ENCODE measurements around the gene KIF13A. TPM values are rescaled to one million over a fixed set of nuclear protein-coding genes. Genes with fewer than 3 reads are reported as not detected.
A peak's percentile ranks its signal among the peaks of the same experiment; 100 is the strongest.

Gene KIF13A
- total and polyA plus RNA-seq, 9 of the 15 experiments (the other 6 are each of a cell fraction or from before 2014, with no cell fraction given): 3.6 to 44.3 (median 29.7) TPM

DNA sequence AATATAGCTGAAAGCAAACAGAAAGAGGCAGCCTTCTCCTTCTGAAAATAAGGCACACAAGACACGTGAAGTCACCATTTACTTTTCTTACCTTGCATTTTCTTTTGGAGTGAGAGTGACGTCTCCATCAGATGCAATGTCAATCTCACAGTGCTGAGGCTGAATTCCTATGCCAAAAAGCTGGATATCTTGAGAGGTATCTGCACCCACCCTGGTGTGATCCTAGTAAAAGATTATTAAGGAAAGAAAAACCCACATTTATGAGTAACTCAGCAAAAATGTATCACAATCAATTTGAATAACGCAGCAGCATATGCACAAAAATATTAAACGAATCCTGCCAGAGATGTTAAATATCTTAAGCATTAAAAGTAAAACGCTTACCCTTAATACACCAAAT, 159.3 kb downstream of the KIF13A start:
- WGBS (ENCODE audit: insufficient coverage, low coverage, missing lambda C conversion rate): 86% methylated on average over 5 of the region's 5 CpGs
- no TSS peak for BruUV-seq (replicated peaks)
- Histone ChIP-seq H3K4me2 (ENCODE audit: insufficient read depth, low read length) (no peak overlapping the region), H3K36me3 (ENCODE audit: control insufficient read depth, insufficient read depth, low read length) (peaks cover 71% of the 10 kb centered on the region), H3K9me3 (replicated peaks; ENCODE audit: control insufficient read depth, insufficient read depth, low read depth, low read length) (no peaks in the 10 kb centered on the region), H3K9me1 (ENCODE audit: control insufficient read depth, insufficient read depth, low read length) (no peaks in the 10 kb centered on the region), H3K4me3 (no peak overlapping the region), H3K27ac (ENCODE audit: extremely low read depth, low read depth, low read length) (no peak overlapping the region), H4K20me1 (replicated peaks; ENCODE audit: control insufficient read depth, insufficient read depth, low read length) (no peaks in the 10 kb centered on the region), H3K9ac (ENCODE audit: insufficient read depth in 1 of 2, low read depth in 2 of 2, low read length in 2 of 2) (no peak overlapping the region), H3K27me3 (ENCODE audit: control insufficient read depth in 2 of 2, insufficient read depth in 2 of 2, low read length in 2 of 2) (no peaks in the 10 kb centered on the region), H3K4me1 (replicated peaks in 1 of 2; ENCODE audit: control insufficient read depth in 2 of 2, insufficient read depth in 2 of 2, low read length in 2 of 2) (peaks cover 0 to 3% of the 10 kb centered on the region in 2 experiments; a peak in 2 of 5 replicates), H3K79me2 (ENCODE audit: control insufficient read depth, insufficient read depth, low read length) (no peaks in the 10 kb centered on the region), H2AFZ (ENCODE audit: low read depth, low read length) (no peak overlapping the region)
- ChIA-PET CTCF (ENCODE audit: low intra/inter-chr PET ratio) (no interaction called here), POLR2A (interaction anchor here (1.3 kb wide), 1 partner anchor 10 kb away, joined by 4 read pairs; no protein-coding TSS in a partner anchor)
- peak; percentile 23 for FAIRE-seq
- no peak for DNase-seq (ENCODE audit: extremely low read depth in 1 of 4, low spot score in 3 of 4)
- intact Hi-C loops (cut with micrococcal nuclease): no loop called here
- TF ChIP-seq ZNF79 (CRISPR knock-in tag; IDR thresholded peaks at IDR 0.05; ENCODE audit: low read depth): no peak
- no peak for TF ChIP-seq TCF7L2 (IDR thresholded peaks at IDR 0.05; ENCODE audit: low read depth, low read length)
- peak; percentile 38; the same call in 1 of the 2 replicates for TF ChIP-seq ZNF316 (IDR thresholded peaks at IDR 0.05)
- TF ChIP-seq HNRNPUL1 (IDR thresholded peaks at IDR 0.05; ENCODE audit: low read length): no peak
- no peak for TF ChIP-seq PHF21A (IDR thresholded peaks at IDR 0.05; ENCODE audit: borderline replicate concordance, low read depth)
- TF ChIP-seq, protein P1, sequence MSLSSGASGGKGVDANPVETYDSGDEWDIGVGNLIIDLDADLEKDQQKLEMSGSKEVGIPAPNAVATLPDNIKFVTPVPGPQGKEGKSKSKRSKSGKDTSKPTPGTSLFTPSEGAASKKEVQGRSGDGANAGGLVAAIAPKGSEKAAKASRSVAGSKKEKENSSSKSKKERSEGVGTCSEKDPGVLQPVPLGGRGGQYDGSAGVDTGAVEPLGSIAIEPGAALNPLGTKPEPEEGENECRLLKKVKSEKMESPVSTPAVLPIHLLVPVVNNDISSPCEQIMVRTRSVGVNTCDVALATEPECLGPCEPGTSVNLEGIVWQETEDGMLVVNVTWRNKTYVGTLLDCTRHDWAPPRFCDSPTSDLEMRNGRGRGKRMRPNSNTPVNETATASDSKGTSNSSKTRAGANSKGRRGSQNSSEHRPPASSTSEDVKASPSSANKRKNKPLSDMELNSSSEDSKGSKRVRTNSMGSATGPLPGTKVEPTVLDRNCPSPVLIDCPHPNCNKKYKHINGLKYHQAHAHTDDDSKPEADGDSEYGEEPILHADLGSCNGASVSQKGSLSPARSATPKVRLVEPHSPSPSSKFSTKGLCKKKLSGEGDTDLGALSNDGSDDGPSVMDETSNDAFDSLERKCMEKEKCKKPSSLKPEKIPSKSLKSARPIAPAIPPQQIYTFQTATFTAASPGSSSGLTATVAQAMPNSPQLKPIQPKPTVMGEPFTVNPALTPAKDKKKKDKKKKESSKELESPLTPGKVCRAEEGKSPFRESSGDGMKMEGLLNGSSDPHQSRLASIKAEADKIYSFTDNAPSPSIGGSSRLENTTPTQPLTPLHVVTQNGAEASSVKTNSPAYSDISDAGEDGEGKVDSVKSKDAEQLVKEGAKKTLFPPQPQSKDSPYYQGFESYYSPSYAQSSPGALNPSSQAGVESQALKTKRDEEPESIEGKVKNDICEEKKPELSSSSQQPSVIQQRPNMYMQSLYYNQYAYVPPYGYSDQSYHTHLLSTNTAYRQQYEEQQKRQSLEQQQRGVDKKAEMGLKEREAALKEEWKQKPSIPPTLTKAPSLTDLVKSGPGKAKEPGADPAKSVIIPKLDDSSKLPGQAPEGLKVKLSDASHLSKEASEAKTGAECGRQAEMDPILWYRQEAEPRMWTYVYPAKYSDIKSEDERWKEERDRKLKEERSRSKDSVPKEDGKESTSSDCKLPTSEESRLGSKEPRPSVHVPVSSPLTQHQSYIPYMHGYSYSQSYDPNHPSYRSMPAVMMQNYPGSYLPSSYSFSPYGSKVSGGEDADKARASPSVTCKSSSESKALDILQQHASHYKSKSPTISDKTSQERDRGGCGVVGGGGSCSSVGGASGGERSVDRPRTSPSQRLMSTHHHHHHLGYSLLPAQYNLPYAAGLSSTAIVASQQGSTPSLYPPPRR (CRISPR knock-in tag; IDR thresholded peaks at IDR 0.05; ENCODE audit: borderline replicate concordance): no peak
- TF ChIP-seq NEUROD1 (IDR thresholded peaks at IDR 0.05; ENCODE audit: borderline replicate concordance, low read depth, low read length, partially characterized antibody): no peak
- no peak for TF ChIP-seq NUFIP1 (IDR thresholded peaks at IDR 0.05; ENCODE audit: partially characterized antibody)
- no peak for TF ChIP-seq NR4A1 (CRISPR knock-in tag; IDR thresholded peaks at IDR 0.05)
- TF ChIP-seq NR4A1 (tag; IDR thresholded peaks at IDR 0.05): no peak
- ATAC-seq: no peak
- in situ Hi-C loops (cut with MboI): no loop called here
